Activated CD4-positive, alpha-beta memory T cell treated with anti-CD3 and anti-CD28 coated beads for 36 hours (primary cell): ENCODE data around the gene CALCOCO1. TPM values are rescaled to one million over a fixed set of nuclear protein-coding genes. Genes with fewer than 3 reads are reported as not detected.

Experiments
- CTCF ChIA-PET: fragments of 350-600 bp; sonication (Branson Sonifier 250); formaldehyde crosslinking; loops from one replicate; lab custom pipeline; 2021; ENCODE audit warnings: antibody characterized with exemption, inconsistent platforms; lab: Charles Lee
- POLR2A ChIA-PET: fragments of 350-600 bp; sonication (Branson Sonifier 250); formaldehyde crosslinking; loops from one replicate; lab custom pipeline; 2021; ENCODE audit warnings: antibody characterized with exemption; lab: Charles Lee
- DNase-seq: peaks from one replicate; pipeline ENCODE4 v3.0.0-alpha.2; 2020
- H3K27ac Mint-ChIP-seq: one replicate; pipeline ENCODE4 v1.8.0; 2021; ENCODE audit warnings: mixed read lengths
- H3K27me3 Mint-ChIP-seq: one replicate; pipeline ENCODE4 v1.8.0; 2021; ENCODE audit warnings: mixed read lengths
- H3K36me3 Mint-ChIP-seq: one replicate; pipeline ENCODE4 v1.8.0; 2021; ENCODE audit warnings: mixed read lengths
- H3K4me1 Mint-ChIP-seq: one replicate; pipeline ENCODE4 v1.8.0; 2021; ENCODE audit warnings: low read depth, mixed read lengths
- H3K4me3 Mint-ChIP-seq: one replicate; pipeline ENCODE4 v1.8.0; 2021; ENCODE audit warnings: mild to moderate bottlenecking, mixed read lengths
- H3K9me3 Mint-ChIP-seq: one replicate; pipeline ENCODE4 v1.8.0; 2021; ENCODE audit warnings: mixed read lengths
- intact Hi-C: fragments of 100-400 bp; cut with micrococcal nuclease; formaldehyde crosslinking; loops from one replicate; pipeline ENCODE4 v1.15.1; 2023
- total RNA-seq, 2 experiments: library from RNA; stranded (reverse); gene quantifications; one replicate each; pipeline ENCODE4 v1.2.3, GENCODE V29; 2021

CALCOCO1 gene
- total RNA-seq, 2 experiments from 2014 or later, result 21.2 to 23.7 TPM

DNA sequence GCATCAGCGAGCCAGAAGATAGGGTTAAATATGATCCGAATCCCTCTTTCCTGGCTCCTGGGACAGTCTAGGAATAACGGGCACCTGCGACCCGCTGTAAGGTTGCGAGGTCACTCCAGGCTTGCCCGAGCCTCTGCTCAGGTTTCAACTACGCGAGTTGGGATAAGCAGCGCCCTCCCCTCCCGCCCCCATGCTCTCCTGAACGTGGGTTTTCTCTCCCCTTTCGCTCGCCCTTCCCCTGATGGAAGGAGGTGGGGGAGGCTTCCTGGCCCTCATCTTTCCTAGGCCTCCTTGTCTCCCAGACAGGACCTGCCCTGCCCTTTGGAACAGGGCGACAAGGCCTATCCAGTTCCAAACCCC is 50.6 kb downstream of the CALCOCO1 start:
- peaks cover 22% of the 10 kb centered on the region for H3K36me3 Mint-ChIP-seq
- H3K9me3 Mint-ChIP-seq, result no peaks in the 10 kb centered on the region
- ChIA-PET CTCF (interaction anchor here (0.6 to 7.1 kb wide), 24 partner anchors 9 to 168 kb away, joined by 3 to 132 read pairs (median 4); no protein-coding TSS in a partner anchor), POLR2A (interaction anchor here (0.5 to 1.9 kb wide), 11 partner anchors 8 to 175 kb away, joined by 3 to 10 read pairs (median 3); partner anchors contain the start of genes CALCOCO1 and TARBP2)
- peak; percentile 36 for DNase-seq
- H3K4me1 Mint-ChIP-seq, result peaks cover 21% of the 10 kb centered on the region
- peaks cover 19% of the 10 kb centered on the region for H3K27me3 Mint-ChIP-seq
- H3K4me3 Mint-ChIP-seq, result peak overlapping the region; percentile 81
- intact Hi-C loops, result loop anchor here (1.0 to 5.0 kb wide), 6 partner anchors 50 to 224 kb away; partner anchors contain the start of genes ATF7, CALCOCO1 and PCBP2
- no peak overlapping the region for H3K27ac Mint-ChIP-seq

GRCh38 chr12:53675701-53676607 is 51.3 kb downstream of the CALCOCO1 start, which contains the start of gene ATP5MC2:
TSS of gene ATP5MC2 (minus strand) at chr12:53676083. CDS start at chr12:53672614, 3,469 bp downstream.
- peak; percentile 98 for DNase-seq
- Mint-ChIP-seq H3K36me3 (peaks cover 28% of the 10 kb centered on the region), H3K9me3 (no peaks in the 10 kb centered on the region), H3K4me3 (peak within 1 kb of the TSS; percentile 81), H3K4me1 (peaks cover 26% of the 10 kb centered on the region), H3K27me3 (peaks cover 19% of the 10 kb centered on the region), H3K27ac (peak within 1 kb of the TSS; percentile 89)
- ChIA-PET CTCF (interaction anchor here (0.6 to 7.1 kb wide), 44 partner anchors 8 to 351 kb away, joined by 3 to 132 read pairs (median 4); partner anchors contain the start of genes ATF7, CISTR and TARBP2), POLR2A (interaction anchor here (0.5 to 1.9 kb wide), 16 partner anchors 9 to 175 kb away, joined by 3 to 10 read pairs (median 3); partner anchors contain the start of genes ATF7, CALCOCO1 and TARBP2)
- intact Hi-C loops, result loop anchor here (1.0 to 5.0 kb wide), 6 partner anchors 50 to 224 kb away; partner anchors contain the start of genes ATF7, CALCOCO1 and PCBP2

DNA sequence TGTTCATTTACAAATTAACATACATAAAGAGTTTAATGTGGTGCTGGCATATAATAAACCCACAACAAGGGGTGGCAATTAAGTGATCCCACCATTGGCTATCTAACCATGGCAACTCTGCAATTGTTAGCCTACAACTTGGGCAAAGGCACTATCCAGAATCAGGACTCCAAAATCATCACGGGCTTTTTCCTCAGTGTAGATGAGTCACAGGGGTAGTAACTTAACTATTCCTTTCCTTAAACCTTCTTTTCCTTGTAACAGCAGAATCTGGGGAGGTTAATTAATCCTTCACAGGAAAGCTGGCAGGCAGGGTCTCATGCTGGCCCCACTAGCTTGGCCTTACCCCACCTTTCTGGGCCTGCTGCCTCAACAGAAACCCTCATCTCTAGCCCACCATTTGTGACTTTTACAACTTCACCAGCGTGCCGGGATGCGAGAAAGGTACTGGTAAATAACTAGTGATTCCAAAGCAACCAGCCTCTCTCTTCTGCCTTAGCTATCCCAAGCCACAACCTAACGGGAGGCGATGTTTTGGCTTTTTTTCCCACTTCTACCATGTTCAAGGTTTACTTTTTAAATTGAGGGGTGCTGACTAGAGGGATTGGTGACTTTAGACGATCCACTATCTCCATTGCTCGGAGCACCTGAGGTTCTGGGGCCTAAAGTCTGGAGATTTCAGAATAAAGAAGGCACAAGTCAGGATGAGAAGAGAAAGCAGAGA is 52.1 kb downstream of the CALCOCO1 start:
- Mint-ChIP-seq H3K4me1 (peaks cover 27% of the 10 kb centered on the region), H3K4me3 (peak overlapping the region; percentile 81), H3K27ac (peak overlapping the region; percentile 89), H3K9me3 (no peaks in the 10 kb centered on the region), H3K27me3 (peaks cover 18% of the 10 kb centered on the region), H3K36me3 (peaks cover 30% of the 10 kb centered on the region)
- no peak for DNase-seq
- ChIA-PET CTCF (interaction anchor here (0.6 to 7.1 kb wide), 41 partner anchors 7 to 350 kb away, joined by 3 to 132 read pairs (median 4); partner anchors contain the start of genes ATF7, CISTR and TARBP2), POLR2A (interaction anchor here (0.5 to 1.9 kb wide), 10 partner anchors 15 to 174 kb away, joined by 3 to 10 read pairs (median 4); partner anchors contain the start of genes ATF7, CALCOCO1 and TARBP2)
- intact Hi-C loops, result loop anchor here (5.0 kb wide), 1 partner anchor 223 kb away; the partner anchor contains the start of gene PCBP2

DNA sequence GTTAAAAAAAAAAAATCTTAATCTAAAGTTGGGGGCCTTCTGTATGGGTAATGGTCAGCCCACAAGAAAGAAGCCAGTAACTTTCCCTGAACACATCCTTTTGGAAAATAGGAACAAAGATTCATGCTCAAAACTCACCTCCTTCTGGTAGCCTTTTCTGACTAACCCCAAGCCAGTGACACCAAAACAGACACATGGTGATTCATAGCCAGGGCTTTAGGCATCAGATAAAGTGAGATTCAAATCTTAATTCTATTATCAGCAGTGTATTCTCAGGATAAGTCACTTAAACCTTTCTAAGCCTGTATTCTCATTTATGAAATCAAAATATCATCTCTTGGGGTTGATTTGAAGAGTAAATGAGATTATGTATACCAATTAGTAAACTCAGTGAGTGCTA is 56.3 kb downstream of the CALCOCO1 start:
- CTCF ChIA-PET, result interaction anchor here (2.3 kb wide), 1 partner anchor 128 kb away, joined by 10 read pairs; no protein-coding TSS in a partner anchor
- no peak for DNase-seq
- intact Hi-C loops, result no loop called here
- H3K36me3 Mint-ChIP-seq, result peaks cover 45% of the 10 kb centered on the region
- H3K4me1 Mint-ChIP-seq, result peaks cover 27% of the 10 kb centered on the region
- H3K27me3 Mint-ChIP-seq, result no peaks in the 10 kb centered on the region
- peak overlapping the region; percentile 48 for H3K27ac Mint-ChIP-seq
- no peaks in the 10 kb centered on the region for H3K9me3 Mint-ChIP-seq
- POLR2A ChIA-PET, result no interaction called here
- no peak overlapping the region for H3K4me3 Mint-ChIP-seq

DNA sequence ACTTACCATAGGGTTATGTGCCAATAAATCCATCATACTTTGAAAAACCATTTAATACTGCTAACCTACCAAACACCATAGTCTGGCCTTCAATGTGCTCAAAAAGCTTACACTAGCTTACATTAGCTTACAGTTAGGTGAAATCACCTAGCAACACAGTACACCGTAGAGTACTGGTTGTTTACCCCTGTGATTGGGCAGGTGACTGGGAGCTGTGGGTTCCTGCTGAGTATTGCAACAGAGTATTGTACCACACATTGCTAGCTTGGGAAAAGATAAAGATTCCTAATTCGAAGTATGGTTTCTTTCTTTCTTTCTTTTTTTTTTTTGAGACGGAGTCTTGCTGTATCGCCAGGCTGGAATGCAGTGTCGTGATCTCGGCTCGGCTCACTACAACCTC is 56.9 kb downstream of the CALCOCO1 start:
- ChIA-PET CTCF (interaction anchor here (0.6 to 1.7 kb wide), 3 partner anchors 73 to 127 kb away, joined by 3 to 7 read pairs (median 5); no protein-coding TSS in a partner anchor), POLR2A (no interaction called here)
- Mint-ChIP-seq H3K27me3 (no peaks in the 10 kb centered on the region), H3K4me1 (peaks cover 27% of the 10 kb centered on the region), H3K27ac (no peak overlapping the region), H3K4me3 (no peak overlapping the region), H3K36me3 (peaks cover 51% of the 10 kb centered on the region), H3K9me3 (no peaks in the 10 kb centered on the region)
- intact Hi-C loops, result no loop called here
- DNase-seq, result no peak

DNA sequence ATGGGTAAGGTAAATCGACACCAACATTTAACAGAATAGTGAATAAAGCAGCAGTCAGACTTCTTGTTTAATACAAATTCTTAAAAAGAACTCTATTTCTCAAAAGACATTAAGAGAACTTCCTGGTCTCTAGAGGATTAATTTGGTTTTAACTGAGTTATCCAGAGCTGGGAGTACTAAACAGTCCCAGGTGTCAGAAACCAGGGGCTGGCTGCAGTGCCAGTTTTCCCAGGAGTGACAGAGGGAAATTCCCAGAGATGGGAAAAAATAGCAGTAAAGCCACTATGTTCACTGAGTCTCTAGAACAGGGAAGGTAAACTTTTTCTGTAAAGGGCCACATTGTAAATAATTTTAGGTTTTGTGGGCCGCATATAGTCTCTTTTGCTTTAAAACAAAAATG is 60.2 kb downstream of the CALCOCO1 start:
- ChIA-PET POLR2A (no interaction called here), CTCF (interaction anchor here (0.7 kb wide), 1 partner anchor 10 kb away, joined by 3 read pairs; no protein-coding TSS in a partner anchor)
- peak overlapping the region; percentile 21 for H3K27ac Mint-ChIP-seq
- no peak overlapping the region for H3K4me3 Mint-ChIP-seq
- intact Hi-C loops, result no loop called here
- peaks cover 45% of the 10 kb centered on the region for H3K36me3 Mint-ChIP-seq
- no peaks in the 10 kb centered on the region for H3K9me3 Mint-ChIP-seq
- DNase-seq, result no peak
- H3K27me3 Mint-ChIP-seq, result no peaks in the 10 kb centered on the region
- H3K4me1 Mint-ChIP-seq, result peaks cover 9% of the 10 kb centered on the region

DNA sequence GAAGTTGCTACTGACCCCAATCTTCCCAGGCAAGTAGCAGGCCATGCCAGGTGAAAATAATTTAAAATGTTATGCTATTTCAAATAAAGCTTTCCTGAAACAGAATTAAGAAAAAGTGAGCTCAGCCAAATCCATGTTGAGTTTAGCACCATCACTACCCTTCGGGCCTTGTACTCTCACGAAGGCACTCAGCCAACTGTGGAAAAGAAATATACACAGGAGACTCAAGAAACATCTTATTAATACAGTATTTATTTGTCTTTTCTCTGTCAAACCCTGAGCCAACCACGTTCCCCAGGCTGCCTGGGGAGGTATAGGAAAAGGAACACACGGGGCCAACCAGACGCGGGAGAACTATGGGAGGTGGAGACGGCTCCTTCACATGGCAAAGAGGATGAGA is 62.3 kb downstream of the CALCOCO1 start:
- Mint-ChIP-seq H3K27me3 (no peaks in the 10 kb centered on the region), H3K36me3 (peaks cover 38% of the 10 kb centered on the region), H3K27ac (no peak overlapping the region), H3K4me3 (no peak overlapping the region), H3K9me3 (no peaks in the 10 kb centered on the region), H3K4me1 (no peaks in the 10 kb centered on the region)
- ChIA-PET CTCF (interaction anchor here (0.8 to 1.1 kb wide), 2 partner anchors 82 to 122 kb away, joined by 3 read pairs; no protein-coding TSS in a partner anchor), POLR2A (no interaction called here)
- intact Hi-C loops, result no loop called here
- no peak for DNase-seq

DNA sequence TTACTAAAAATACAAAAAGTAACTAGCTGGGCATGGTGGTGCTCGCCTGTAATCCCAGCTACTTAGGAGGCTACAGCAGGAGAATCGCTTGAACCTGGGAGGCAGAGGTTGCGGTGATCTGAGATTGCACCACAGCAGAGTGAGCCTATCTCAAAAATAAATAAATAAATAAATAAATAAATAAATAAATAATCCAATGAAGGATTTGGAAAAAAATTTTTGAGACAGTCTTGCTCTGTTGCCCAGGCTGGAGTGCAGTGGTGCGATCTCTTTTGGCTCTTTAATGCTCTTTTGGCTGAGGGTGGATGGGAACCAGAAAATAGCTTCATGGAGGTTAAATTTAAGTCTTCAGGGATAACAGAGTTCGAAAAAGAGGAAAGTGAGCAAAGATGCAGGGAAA is 63.1 kb downstream of the CALCOCO1 start:
- intact Hi-C loops, result no loop called here
- Mint-ChIP-seq H3K27ac (no peak overlapping the region), H3K27me3 (no peaks in the 10 kb centered on the region), H3K4me3 (no peak overlapping the region), H3K4me1 (no peaks in the 10 kb centered on the region), H3K9me3 (no peaks in the 10 kb centered on the region), H3K36me3 (peaks cover 31% of the 10 kb centered on the region)
- DNase-seq, result no peak
- POLR2A ChIA-PET, result interaction anchor here (1.1 kb wide), 1 partner anchor 9 kb away, joined by 3 read pairs; no protein-coding TSS in a partner anchor
- CTCF ChIA-PET, result interaction anchor here (0.8 to 1.3 kb wide), 3 partner anchors 12 to 121 kb away, joined by 3 to 5 read pairs (median 3); partner anchors contain the start of gene ATP5MC2

GRCh38 chr12:53660041-53660440 is 67.2 kb downstream of the CALCOCO1 start:
- no peak for DNase-seq
- intact Hi-C loops, result no loop called here
- CTCF ChIA-PET, result no interaction called here
- H3K27me3 Mint-ChIP-seq, result no peaks in the 10 kb centered on the region
- no peak overlapping the region for H3K27ac Mint-ChIP-seq
- POLR2A ChIA-PET, result interaction anchor here (1.4 kb wide), 1 partner anchor 16 kb away, joined by 5 read pairs; the partner anchor contains the start of gene ATP5MC2
- peaks cover 19% of the 10 kb centered on the region for H3K36me3 Mint-ChIP-seq
- H3K4me3 Mint-ChIP-seq, result no peak overlapping the region
- H3K9me3 Mint-ChIP-seq, result no peaks in the 10 kb centered on the region
- H3K4me1 Mint-ChIP-seq, result no peaks in the 10 kb centered on the region

- H3K27me3 Mint-ChIP-seq, result no peaks in the 10 kb centered on the region
- no peak for DNase-seq
- intact Hi-C loops, result no loop called here
- no peaks in the 10 kb centered on the region for H3K4me1 Mint-ChIP-seq
- no peak overlapping the region for H3K4me3 Mint-ChIP-seq
- peaks cover 17% of the 10 kb centered on the region for H3K36me3 Mint-ChIP-seq
- H3K27ac Mint-ChIP-seq, result no peak overlapping the region
- H3K9me3 Mint-ChIP-seq, result no peaks in the 10 kb centered on the region
- CTCF ChIA-PET, result no interaction called here
- POLR2A ChIA-PET, result interaction anchor here (1.4 kb wide), 1 partner anchor 16 kb away, joined by 5 read pairs; the partner anchor contains the start of gene ATP5MC2
Measured at GRCh38 chr12:53659571-53659981, 67.7 kb downstream of the CALCOCO1 start.
